Measurements from ENCODE around the gene DMAC2.
"Not testable (repeated sequence)": the region's sequence is repeated elsewhere in the genome, so short reads cannot be mapped to it uniquely, and the experiment has no call there.

The DMAC2 gene

DNA sequence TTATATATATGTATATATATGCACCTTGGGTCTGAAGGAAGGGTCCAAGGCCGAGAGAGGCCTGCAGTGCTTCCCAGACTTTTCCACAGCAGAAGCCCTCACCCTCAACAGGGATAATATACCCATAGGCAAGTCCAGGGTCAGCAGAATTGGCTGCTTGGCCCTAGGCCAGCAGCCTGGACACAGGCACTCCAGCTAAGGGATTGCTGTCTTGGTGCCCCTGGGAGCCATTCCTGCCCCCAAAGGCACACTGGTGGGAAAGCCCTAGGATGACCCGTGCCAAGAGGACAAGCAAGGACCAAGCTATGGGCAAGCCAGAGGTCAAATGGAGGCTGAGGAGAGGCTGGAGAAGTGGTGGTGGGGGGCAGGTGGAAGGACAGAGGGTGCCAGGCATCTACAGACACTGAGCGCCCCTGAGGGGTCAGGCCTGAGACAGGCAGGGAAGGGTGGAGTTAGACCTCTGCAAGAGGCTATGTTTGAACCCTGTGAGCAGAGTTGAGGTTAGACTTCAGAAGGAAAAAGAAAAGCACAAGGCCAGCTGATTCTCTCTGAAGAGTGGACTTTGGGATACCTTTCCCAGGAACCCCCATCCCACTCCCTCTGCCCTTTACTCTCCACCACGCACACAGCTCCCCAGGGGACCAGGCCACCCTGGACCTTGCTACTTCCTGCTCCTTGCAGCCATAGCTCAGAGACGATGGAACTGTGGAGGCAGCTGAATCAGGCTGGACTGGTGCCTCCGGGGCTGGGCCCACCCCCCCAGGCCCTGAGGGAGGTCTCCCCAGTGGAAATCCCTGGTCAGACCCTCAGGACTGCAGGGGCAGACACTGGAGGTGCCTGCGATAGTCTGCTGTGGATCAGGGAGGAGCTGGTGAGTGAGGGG, 3.0 kb upstream of the DMAC2 start, which contains the start of gene ERICH4:
TSS of gene ERICH4 (plus strand) at position 684 of the 883 bp plus-strand sequence. CDS start at position 698, 14 bp downstream.
- DNase-seq (ENCODE audit: low read depth in 2 of 2): no peak

DNA sequence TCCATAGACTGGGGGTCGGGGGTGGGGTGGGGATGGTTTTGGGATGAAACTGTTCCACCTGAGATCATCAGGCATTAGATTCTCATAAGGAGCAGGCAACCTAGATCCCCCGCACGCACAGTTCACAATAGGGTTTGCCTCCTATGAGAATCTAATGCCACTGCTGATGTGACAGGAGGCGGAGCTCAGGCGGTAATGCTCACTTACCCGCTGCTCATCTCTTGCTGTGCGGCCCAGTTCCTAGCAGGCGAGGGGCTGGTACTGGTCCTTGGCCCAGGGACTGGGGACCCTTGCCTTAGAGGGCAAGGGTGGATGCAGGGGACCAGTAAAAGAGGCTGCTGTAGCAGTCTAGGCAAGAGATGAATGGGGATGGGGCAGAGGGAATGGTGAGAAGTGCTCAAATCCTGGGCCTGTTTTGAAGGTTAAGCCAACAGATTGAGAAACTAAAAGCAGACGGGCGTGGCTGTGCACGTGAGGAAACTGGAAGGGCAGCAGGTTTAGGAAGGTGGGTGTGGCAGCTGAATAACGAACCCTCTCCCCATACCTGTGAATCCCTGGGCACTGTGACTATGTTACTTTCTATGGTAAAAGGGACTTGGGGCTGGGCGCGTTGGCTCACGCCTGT, 1.7 kb upstream of the DMAC2 start:
- DNase-seq (ENCODE audit: low read depth in 2 of 2): no peak

DNA sequence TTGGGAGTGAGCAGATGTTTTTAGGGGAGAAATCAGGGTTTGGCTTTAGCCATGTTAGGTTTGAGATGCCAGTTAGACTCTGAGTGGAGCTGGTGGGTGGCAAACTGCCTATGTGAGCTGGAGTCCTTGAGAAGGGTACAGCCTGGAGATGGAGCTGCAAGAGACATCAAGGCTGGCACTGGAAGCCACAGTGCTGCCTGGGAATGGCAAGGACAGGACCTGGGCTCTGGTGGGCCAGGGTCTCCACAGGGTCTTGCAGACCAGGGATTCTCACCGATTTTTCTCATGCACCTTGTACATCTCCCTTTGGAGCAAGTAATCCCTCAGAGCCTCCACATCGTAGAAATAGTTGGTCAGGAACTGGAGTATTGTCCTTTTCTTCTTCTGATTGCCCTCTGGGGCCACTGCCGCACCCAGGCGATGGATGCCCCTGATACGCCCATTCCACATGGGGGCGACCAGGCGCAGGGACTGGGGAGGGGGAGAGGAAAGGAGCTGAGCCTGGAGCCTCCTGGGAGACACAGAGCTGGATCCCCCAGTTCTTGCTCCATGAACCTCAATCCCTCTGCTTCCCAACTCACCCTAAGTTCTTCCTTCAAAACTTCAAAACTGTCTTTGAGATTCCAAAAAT, 1.7 kb downstream of the DMAC2 start:
- DNase-seq (ENCODE audit: low read depth in 2 of 2): no peak

DNA sequence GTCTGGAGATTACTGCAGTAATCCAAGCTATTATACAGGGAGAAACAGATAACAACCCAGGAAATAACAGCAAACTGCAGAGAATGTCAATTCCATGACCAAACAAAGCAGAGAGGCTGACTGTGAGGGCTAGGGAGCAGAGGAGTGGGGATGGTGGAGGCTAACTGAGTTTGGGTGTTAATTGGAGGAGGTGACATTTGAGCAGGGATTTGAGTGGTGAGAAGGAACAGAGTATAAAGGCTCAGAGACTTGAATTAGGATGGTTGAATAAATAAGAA, 3.1 kb downstream of the DMAC2 start:
- DNase-seq (ENCODE audit: low read depth in 2 of 2): no peak

DNA sequence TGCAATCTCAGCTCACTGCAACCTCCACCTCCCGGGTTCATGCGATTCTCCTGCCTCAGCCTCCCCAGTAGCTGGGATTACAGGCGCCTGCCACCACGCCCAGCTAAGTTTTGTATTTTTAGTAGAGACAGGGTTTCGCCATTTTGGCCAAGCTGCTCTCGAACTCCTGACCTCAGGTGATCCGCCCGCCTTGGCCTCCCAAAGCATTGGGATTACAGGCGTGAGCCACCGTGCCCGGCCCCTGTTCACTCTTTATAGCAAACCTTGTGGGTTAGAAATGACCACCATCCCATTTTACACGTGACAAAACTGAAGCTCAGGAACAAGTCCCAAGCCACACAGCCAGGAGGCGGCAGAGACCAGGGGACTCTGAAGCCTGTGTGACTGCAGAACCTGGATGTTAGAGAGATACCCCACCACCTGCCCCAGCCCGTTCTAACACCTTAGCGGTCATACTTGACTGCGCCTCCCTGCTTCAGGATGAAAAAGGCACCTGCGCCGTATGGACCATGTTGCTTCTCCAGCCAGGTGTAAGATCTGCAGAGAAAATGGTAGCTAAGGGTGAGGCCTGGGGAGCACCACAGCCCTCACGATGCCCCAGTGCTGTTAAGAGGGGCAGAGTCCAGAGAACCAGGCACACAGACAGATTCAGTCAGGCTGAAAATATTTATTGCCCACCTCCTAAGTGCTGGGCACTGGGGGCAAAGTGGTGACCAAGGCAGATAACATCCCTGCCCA, 3.6 kb downstream of the DMAC2 start:
- no peak for DNase-seq (ENCODE audit: low read depth in 2 of 2)

DNA sequence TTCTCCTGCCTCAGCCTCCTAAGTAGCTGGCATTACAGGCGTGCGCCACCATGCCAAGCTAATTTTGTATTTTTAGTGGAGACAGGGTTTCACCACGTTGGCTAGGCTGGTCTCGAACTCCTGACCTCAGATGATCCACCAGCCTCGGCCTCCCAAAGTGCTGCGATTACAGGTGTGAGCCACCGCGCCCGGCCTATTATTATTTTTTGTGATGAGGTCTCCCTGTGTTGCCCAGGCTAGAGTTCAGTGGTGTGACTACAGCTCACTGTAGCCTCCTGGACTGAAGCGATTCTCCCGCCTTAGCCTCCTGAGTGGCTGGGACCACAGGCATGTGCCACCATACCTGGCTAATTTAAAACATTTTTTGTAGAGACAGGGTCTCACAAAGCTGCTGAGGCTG, 4.3 kb downstream of the DMAC2 start:
- not testable (repeated sequence) for DNase-seq (ENCODE audit: low read depth in 2 of 2)

DNA sequence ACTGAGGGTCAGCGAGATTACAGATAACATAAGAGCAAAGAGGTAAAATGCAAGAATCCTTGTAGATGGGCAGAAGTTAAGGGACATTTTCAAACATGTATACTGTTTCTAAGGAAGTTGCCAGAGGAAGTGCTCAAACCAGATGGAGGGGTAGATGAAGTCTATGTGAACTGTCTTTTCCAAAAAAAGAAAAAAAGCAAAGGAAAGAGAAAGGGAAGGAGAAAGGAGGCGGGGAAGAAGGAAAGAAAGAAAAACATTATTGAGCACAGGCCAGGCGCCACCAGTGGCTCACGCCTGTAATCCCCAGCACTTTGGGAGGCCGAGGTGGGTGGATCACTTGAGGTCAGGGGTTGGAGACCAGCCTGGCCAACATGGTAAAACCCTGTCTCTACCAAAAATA, 5.3 kb downstream of the DMAC2 start:
- no peak for DNase-seq (ENCODE audit: low read depth in 2 of 2)

DNA sequence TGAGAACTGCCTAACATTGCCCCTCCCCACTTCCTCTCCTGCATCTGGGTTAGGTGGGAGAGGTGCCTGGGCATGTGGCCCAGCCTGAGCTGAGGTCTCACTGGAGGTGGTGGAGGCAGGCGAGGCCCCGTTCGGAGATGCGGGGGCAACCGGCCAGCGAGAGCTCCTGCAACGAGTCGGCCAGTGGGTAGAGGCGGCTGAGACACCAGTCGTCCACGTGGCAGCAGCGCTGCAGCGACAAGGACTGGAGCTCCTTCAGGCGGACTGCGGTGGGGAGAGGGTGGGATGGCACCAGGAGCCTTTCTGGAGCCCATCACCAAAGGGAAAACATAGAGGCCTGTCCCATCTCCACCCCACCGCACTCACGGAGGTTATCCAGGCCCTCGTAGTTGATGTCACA, 6.5 kb downstream of the DMAC2 start:
- DNase-seq (ENCODE audit: low read depth in 2 of 2): no peak

DNA sequence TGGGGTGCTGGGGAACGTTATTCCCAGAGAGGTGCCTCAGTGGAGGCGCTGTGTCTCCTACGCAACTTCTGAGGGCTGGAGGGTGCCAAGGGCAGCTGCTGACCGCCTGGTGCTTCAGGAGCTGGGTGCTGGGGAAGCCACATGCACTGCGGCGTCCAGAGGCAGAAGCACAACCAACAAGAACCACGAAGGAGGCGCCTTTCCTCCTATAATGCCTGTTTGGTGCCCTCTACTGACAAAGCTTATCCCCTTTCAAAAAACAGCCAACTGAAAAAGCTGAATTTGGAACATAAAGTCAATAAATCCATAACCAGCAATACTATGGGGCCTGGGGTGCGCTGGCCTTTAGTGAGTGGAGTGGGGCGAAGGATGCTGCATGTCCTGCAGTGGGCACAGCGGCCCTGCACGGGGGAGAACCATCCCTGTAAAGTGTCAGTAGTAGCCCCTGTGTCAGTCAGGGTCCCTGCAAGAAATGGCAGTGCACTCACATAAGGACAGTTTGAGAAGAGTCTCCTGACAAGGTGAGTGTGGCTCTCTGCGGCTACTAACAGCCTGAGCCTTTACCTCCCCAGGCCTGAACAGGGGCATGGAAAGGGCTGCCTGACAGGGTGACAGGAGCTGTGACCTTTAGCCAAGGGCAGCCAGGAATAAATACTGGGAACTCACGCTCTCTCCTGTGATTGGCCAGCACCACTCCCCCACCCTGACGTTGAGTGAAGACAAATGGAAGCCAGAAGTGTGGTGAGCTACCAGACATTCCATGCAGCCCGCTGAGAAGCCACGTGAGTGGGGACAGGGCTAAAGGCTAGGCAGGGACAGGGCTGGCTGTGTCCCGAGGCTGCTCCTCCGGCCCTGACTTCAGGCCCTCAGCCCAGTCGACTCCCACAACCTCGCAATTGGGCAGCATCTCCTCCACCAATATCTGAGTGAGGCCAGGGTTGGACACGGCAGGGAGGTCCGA, 8.0 kb downstream of the DMAC2 start:
- DNase-seq (ENCODE audit: low read depth in 2 of 2): no peak

DNA sequence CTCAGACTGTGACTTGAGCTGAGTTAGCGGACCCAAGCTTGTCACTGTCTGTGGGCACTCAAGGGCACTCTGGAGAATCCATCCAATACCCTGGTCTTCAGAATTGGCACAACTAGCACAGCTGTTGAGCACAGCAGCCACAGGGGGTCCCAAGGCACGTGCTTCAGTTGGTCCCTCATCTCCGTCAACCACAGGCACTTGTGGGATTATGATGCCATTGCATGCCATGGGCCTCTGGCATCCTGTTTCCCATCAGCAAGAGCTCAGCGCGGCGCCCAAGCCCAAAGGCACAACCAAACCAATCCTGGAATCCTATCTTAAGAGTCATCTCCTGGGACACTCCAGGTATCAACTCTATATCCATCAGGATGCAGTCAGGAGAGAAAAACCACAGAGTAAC, 8.8 kb downstream of the DMAC2 start:
- no peak for DNase-seq (ENCODE audit: low read depth in 2 of 2)

DNA sequence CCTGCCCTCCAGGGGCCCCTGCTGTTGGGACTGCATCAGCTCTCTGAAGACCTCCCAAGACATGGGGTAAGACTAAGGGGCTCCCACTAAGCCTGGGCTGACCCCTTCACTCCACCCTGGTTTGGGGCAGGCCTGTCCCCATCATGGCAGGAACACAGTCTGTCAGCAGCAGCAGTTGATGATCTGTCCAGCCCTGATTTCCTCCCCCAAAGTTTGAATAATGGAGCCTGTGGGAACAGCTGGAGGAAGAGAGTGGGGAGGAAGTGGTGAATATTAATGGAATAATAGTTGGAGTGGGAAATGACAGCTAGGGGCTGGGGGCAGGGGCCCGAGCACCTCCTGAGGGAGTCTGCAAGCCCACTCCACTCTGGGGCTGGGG, 11.2 kb downstream of the DMAC2 start:
- no peak for DNase-seq (ENCODE audit: low read depth in 2 of 2)

DNA sequence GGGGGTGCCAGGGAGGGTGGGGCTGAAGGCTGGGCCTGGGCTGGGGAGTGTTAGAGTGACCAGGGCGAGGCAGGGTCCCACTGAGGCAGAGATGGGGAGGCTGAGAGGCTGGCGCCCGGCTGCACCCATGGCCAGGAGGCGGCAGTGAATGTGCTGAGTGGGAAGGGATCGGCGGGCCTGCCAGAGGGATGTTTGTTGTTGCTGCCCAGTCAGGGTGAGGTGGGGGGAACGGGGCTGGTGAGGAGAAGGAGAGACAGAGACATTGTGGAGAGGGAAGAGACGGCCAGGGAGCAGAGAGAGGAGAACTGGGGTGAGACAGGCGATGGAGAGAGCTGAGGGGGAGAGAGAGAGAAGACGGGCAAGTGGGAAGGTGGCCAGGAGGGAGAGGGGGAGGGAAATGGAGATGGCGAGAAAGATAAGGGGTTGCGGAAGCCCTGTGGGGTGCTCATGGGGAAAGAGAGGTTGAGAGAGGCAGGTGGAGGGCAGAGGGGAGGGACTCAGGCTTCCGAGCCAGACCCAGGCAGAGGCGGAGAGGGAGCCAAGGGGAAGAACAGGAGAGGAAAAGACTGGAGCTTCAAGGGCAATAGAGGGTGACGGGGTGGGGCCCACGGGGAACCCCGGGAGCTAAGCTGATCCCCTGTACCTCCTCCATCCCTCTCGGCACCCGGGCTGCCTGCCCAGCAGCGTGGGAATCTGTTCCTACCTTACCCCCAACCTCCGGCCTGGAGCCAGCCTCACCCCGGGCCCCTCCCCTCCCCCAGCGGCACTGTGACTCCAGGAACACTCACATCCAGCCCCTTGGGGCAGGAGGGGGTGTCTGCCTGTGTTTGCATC, 11.8 kb downstream of the DMAC2 start:
- DNase-seq (ENCODE audit: low read depth in 2 of 2): no peak

DNA sequence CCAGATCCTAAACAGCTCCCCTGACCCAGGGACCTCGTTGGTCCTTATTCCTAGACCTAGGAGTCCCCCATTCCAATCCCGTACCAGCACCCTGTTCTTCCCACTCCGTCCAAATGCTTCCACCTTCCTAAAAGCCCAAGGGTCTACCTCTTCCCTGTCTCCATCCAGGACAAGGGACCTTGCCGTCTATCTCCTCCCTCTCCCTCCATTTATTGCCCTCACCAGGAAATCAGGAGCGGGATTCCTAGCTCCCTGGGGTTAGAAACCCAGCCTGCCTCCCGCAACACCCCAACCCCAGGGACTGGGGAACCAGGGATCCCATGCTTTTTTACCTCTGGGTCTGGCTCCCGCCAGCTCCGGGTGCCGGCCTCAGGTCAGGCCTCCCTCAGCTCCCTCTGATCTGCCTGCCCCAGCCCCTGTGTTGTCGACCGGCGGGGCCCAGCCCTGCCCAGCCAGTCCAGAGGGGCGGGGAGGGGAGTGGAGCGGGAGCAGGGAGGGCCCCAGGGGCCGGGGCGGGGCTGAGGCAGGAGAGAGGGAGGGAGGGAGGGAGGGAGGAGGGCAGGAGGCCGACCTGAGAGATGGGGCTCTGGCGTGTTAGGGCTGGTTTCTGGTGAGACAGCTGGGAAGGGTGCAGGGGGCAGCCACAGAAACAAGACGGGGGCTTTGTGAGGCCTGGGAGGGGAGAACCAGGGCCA, 12.6 kb downstream of the DMAC2 start, which contains the start of gene B3GNT8:
TSS of gene B3GNT8 (minus strand) at position 423 of the 695 bp plus-strand sequence. CDS start 596 bp downstream, outside the sequence.
- DNase-seq (ENCODE audit: low read depth in 2 of 2): no peak

DNA sequence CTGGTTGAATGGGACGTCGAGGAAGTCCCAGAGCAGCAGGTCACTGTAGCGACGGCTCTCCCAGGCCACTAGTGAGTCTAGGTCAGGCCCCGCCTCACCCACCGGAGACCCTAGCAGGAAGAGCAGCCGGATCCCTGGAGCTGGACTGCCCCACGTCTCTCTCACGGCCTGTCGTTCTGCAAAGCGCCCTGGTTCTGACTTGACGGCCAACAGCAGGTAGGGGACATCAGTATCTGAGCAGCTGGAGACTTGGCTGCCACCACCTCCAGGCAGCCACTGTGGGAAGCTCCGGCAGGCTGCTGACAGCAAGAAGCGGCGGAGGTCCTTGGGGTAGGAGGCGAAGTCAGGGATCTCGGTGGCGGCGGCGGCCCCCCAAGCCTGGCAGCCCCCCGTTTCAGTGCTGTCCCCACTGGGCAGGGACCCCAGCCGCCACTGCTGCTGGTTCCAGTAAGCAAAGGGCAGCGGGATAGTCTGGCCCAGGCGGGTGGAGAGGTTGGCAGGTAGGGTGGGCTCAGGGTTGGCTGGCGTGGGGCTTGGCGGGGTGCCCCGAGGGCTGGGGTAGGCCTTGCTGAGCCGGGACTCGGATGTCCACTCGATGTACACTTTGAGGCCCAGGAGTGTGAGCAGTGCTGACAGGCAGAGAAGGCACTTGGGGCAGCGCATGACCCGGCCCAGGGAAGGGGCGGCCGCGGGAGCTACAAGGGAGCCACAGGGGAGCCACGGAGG, 13.4 kb downstream of the DMAC2 start:
- DNase-seq (ENCODE audit: low read depth in 2 of 2): no peak

DNA sequence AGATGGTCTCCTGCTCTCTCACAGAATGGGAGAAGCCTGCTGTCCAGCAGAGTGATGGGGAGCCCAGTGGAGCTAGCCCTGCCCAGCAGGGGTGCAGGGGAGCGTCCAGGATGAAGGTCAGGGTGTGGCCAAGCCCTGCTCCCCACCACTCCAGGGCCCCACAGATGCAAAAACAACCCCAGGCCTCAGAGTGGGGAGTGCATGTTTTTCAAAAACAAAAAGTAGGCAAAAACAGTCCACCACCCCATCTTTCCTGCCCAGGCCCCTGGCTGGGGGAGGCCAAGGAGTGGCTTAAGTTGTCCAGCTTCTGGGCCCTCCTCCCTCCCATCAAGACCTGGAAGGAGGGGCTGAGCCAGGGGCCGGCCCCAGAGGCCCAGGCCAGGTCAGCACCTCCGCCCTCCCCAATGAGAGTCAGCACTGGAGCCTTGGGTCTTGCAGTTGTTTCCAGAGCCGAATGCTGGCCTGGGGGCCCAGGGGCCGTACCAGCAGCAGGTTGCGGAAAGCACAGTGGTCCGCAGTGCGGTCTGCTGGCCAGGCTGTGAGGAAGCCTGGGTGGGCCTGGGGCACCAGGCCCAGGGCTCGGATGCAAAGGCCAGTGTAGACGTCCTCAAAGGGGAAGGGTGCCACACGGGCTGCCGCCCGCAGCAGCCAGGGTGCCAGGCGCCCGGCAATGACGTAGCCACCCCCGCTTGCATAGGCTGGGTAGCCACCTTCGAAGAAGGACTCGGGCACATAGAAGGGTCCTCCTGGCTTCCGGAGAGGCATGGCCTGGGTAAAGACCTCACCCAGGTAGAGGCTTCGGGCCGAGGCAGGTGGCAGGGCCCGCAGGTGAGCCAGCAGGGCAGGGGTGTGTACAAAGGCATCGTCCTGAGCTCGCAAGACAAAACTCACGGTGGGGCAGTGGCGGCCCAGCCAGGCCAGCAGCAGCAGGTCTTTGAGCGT, 14.3 kb downstream of the DMAC2 start:
- no peak for DNase-seq (ENCODE audit: low read depth in 2 of 2)

DNA sequence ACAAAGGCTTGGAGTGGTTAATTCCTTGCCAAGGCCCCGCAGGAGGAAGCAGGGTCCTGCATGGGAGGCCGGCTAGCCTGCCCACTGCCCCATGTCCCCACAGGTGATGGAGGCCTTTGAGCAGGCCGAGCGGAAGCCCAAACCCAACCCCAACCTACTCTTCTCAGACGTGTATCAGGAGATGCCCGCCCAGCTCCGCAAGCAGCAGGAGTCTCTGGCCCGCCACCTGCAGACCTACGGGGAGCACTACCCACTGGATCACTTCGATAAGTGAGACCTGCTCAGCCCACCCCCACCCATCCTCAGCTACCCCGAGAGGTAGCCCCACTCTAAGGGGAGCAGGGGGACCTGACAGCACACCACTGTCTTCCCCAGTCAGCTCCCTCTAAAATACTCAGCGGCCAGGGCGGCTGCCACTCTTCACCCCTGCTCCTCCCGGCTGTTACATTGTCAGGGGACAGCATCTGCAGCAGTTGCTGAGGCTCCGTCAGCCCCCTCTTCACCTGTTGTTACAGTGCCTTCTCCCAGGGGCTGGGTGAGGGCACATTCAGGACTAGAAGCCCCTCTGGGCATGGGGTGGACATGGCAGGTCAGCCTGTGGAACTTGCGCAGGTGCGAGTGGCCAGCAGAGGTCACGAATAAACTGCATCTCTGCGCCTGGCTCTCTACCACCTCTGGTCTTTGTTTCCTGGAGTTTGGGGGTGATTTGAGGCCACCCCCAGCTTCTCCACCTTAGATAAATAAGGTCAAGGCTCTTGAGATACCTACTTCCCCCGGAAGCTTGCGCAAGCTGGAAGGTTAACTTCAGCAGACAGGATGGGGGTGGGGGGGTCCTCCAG, 15.2 kb downstream of the DMAC2 start:
- DNase-seq (ENCODE audit: low read depth in 2 of 2): no peak

DNA sequence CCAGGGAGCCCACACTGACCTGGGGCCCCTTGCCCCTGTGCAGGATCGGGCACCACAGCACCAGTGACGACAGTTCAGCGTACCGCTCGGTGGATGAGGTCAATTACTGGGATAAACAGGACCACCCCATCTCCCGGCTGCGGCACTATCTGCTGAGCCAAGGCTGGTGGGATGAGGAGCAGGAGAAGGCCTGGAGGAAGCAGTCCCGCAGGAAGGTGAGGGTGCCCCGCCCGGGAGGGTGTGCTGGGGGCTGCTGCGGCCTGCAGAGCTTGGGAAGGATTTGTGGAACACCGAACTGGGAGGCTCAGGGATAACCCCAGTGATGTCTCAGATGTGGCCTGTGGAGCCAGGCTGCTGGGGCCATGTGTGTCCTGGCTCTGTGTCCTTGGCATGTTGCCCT, 16.8 kb downstream of the DMAC2 start:
- DNase-seq (ENCODE audit: low read depth in 2 of 2): no peak
